GM18951 (cell line): ENCODE results near the gene GARS1.

Experiments
- POLR2A ChIP-seq: IDR thresholded peaks from 4 replicates; pipeline ENCODE4 v1.6.1; 2011; ENCODE audit warnings: mild to moderate bottlenecking; ENCODE audit not compliant: insufficient read length, insufficient read depth; ENCODE audit errors: extremely low read depth
- in situ Hi-C: fragments of 300-500 bp; cut with MboI; formaldehyde crosslinking; loops from one replicate; pipeline ENCODE4 v1.12.0; 2022; ENCODE audit warnings: low sequenced_read_pairs, mixed read lengths, inconsistent platforms; ENCODE audit not compliant: unreplicated experiment

Gene GARS1

GRCh38 chr7:30648744-30649540 is 54.3 kb downstream of the GARS1 start:
- TF ChIP-seq POLR2A = no peak
- in situ Hi-C loops = no loop called here

- no peak for TF ChIP-seq POLR2A
- in situ Hi-C loops = no loop called here
Observed at GRCh38 chr7:30649717-30650420, 55.2 kb downstream of the GARS1 start.

GRCh38 chr7:30650421-30650808 is 55.7 kb downstream of the GARS1 start:
- TF ChIP-seq POLR2A = no peak
- in situ Hi-C loops = no loop called here

GRCh38 chr7:30652132-30652531 is 57.5 kb downstream of the GARS1 start:
- in situ Hi-C loops = no loop called here
- no peak for TF ChIP-seq POLR2A

- in situ Hi-C loops = no loop called here
- TF ChIP-seq POLR2A = no peak
Observed at GRCh38 chr7:30652698-30653641, 58.3 kb downstream of the GARS1 start.

- in situ Hi-C loops = no loop called here
- no peak for TF ChIP-seq POLR2A
Observed at GRCh38 chr7:30654296-30655090, 59.8 kb downstream of the GARS1 start.

- in situ Hi-C loops = no loop called here
- no peak for TF ChIP-seq POLR2A
Observed at GRCh38 chr7:30655096-30655970, 60.7 kb downstream of the GARS1 start.

- TF ChIP-seq POLR2A = no peak
- in situ Hi-C loops = no loop called here
Observed at GRCh38 chr7:30656006-30656957, 61.6 kb downstream of the GARS1 start.

GRCh38 chr7:30657131-30657530 is 62.5 kb downstream of the GARS1 start:
- no peak for TF ChIP-seq POLR2A
- in situ Hi-C loops = no loop called here

- no peak for TF ChIP-seq POLR2A
- in situ Hi-C loops = no loop called here
Observed at GRCh38 chr7:30658479-30659074, 63.9 kb downstream of the GARS1 start.
